Measurements from ENCODE around the gene ACIN1. TPM values are rescaled to one million over a fixed set of nuclear protein-coding genes. Genes with fewer than 3 reads are reported as not detected.
A peak's percentile ranks its signal among the peaks of the same experiment; 100 is the strongest.

Gene ACIN1
- total and polyA plus RNA-seq, 9 of the 15 experiments (the other 6 are each of a cell fraction or from before 2014, with no cell fraction given) = 5.0 to 196 (median 129) TPM

GRCh38 chr14:23063601-23064000 is 31.3 kb downstream of the ACIN1 start (continued):
- TF ChIP-seq TSHZ1 (CRISPR knock-in tag; IDR thresholded peaks at IDR 0.05) (no peak), ESRRA (IDR thresholded peaks at IDR 0.05; ENCODE audit: borderline replicate concordance, low read depth) (no peak)

- Histone ChIP-seq H3K4me3 (no peak overlapping the region), H2AFZ (ENCODE audit: low read depth, low read length) (no peak overlapping the region), H3K9ac (ENCODE audit: insufficient read depth in 1 of 2, low read depth in 2 of 2, low read length in 2 of 2) (no peak overlapping the region), H3K4me1 (replicated peaks in 1 of 2; ENCODE audit: control insufficient read depth in 2 of 2, insufficient read depth in 2 of 2, low read length in 2 of 2) (peaks cover 2 to 17% of the 10 kb centered on the region in 2 experiments; a peak in 4 of 5 replicates), H3K79me2 (ENCODE audit: control insufficient read depth, insufficient read depth, low read length) (peaks cover 17% of the 10 kb centered on the region), H3K9me1 (ENCODE audit: control insufficient read depth, insufficient read depth, low read length) (peaks cover 5% of the 10 kb centered on the region), H3K27me3 (ENCODE audit: control insufficient read depth in 2 of 2, insufficient read depth in 2 of 2, low read length in 2 of 2) (no peaks in the 10 kb centered on the region), H3K9me3 (replicated peaks; ENCODE audit: control insufficient read depth, insufficient read depth, low read depth, low read length) (no peaks in the 10 kb centered on the region), H4K20me1 (replicated peaks; ENCODE audit: control insufficient read depth, insufficient read depth, low read length) (0 out of 2 replicates have a peak, but pooled peaks cover 2% of the 10 kb centered on the region), H3K36me3 (ENCODE audit: control insufficient read depth, insufficient read depth, low read length) (peaks cover 80% of the 10 kb centered on the region), H3K27ac (ENCODE audit: extremely low read depth, low read depth, low read length) (no peak overlapping the region; the same call in 2 of the 3 replicates), H3K4me2 (ENCODE audit: insufficient read depth, low read length) (no peak overlapping the region)
- ATAC-seq = no peak
- no peak for FAIRE-seq
- ChIA-PET POLR2A (interaction anchor here (1.1 to 1.8 kb wide), 3 partner anchors 8 to 67 kb away, joined by 4 to 10 read pairs (median 5); partner anchors contain the start of genes ACIN1 and C14orf119), CTCF (ENCODE audit: low intra/inter-chr PET ratio) (no interaction called here)
- in situ Hi-C loops (cut with MboI) = no loop called here
- intact Hi-C loops (cut with micrococcal nuclease) = no loop called here
- WGBS (ENCODE audit: insufficient coverage, low coverage, missing lambda C conversion rate) = 25% methylated on average over 4 of the region's 4 CpGs
- DNase-seq (ENCODE audit: extremely low read depth in 1 of 4, low spot score in 3 of 4) = no peak
- no TSS peak for BruUV-seq (replicated peaks)
- TF ChIP-seq MYNN (IDR thresholded peaks at IDR 0.05) (no peak), MYNN (CRISPR knock-in tag; IDR thresholded peaks at IDR 0.05) (no peak), JUND (IDR thresholded peaks at IDR 0.05; ENCODE audit: borderline replicate concordance, low read depth, low read length) (peak; percentile 56; the same call in 1 of the 2 replicates), JUND (tag; IDR thresholded peaks at IDR 0.05; ENCODE audit: borderline replicate concordance, low read depth, low read length) (peak; percentile 32; the same call in 1 of the 3 replicates), ATF7 (IDR thresholded peaks at IDR 0.05) (0 out of 2 replicates have a peak, but pooled peaks have one; percentile 26), CREB3L1 (IDR thresholded peaks at IDR 0.05; ENCODE audit: borderline replicate concordance, low read depth) (no peak), USF1 (CRISPR knock-in tag; IDR thresholded peaks at IDR 0.05) (0 out of 2 replicates have a peak, but pooled peaks have one; percentile 7), HDAC1 (IDR thresholded peaks at IDR 0.05) (no peak), PKNOX1 (IDR thresholded peaks at IDR 0.05) (no peak), VEZF1 (CRISPR knock-in tag; IDR thresholded peaks at IDR 0.05) (peak; percentile 34; the same call in 1 of the 2 replicates), SUPT5H (IDR thresholded peaks at IDR 0.05) (no peak)
Measured at GRCh38 chr14:23062002-23062401, 32.9 kb downstream of the ACIN1 start.

All from K562 (cell line).